BLaER1 (cell line): ENCODE data around the gene SH3GL2.

Source experiments
- H3K27ac ChIP-seq: shearing (Covaris generic); formaldehyde crosslinking; 2 replicates; pipeline ENCODE4 v1.8.1; 2022
- H3K27me3 ChIP-seq: shearing (Covaris generic); formaldehyde crosslinking; 2 replicates; pipeline ENCODE4 v1.8.1; 2022
- H3K36me3 ChIP-seq: shearing (Covaris generic); formaldehyde crosslinking; 2 replicates; pipeline ENCODE4 v1.8.1; 2022
- H3K4me1 ChIP-seq: shearing (Covaris generic); formaldehyde crosslinking; 2 replicates; pipeline ENCODE4 v1.8.1; 2022
- H3K4me2 ChIP-seq: shearing (Covaris generic); formaldehyde crosslinking; 2 replicates; pipeline ENCODE4 v1.8.1; 2022
- H3K4me3 ChIP-seq: shearing (Covaris generic); formaldehyde crosslinking; 2 replicates; pipeline ENCODE4 v1.8.1; 2022
- H3K9ac ChIP-seq: shearing (Covaris generic); formaldehyde crosslinking; 2 replicates; pipeline ENCODE4 v1.8.1; 2022
- H3K9me3 ChIP-seq: shearing (Covaris generic); formaldehyde crosslinking; 2 replicates; pipeline ENCODE4 v1.8.1; 2022
- H4K20me1 ChIP-seq: shearing (Covaris generic); formaldehyde crosslinking; 2 replicates; pipeline ENCODE4 v1.8.1; 2022
- Cebpa-rat ChIP-seq: shearing (Covaris generic); IDR thresholded peaks from 2 replicates; pipeline ENCODE4 v1.8.1; 2022

The SH3GL2 gene

GRCh38 chr9:17734674-17735073 lies 155.8 kb downstream of the SH3GL2 start:
- H3K4me3 ChIP-seq, result no peak overlapping the region
- H4K20me1 ChIP-seq, result no peaks in the 10 kb centered on the region
- no peaks in the 10 kb centered on the region for H3K36me3 ChIP-seq
- H3K27ac ChIP-seq, result no peak overlapping the region
- no peak overlapping the region for H3K9ac ChIP-seq
- H3K4me2 ChIP-seq, result no peak overlapping the region
- H3K4me1 ChIP-seq, result no peaks in the 10 kb centered on the region
- H3K27me3 ChIP-seq, result no peaks in the 10 kb centered on the region
- no peak for TF ChIP-seq Cebpa-rat
- no peaks in the 10 kb centered on the region for H3K9me3 ChIP-seq

DNA sequence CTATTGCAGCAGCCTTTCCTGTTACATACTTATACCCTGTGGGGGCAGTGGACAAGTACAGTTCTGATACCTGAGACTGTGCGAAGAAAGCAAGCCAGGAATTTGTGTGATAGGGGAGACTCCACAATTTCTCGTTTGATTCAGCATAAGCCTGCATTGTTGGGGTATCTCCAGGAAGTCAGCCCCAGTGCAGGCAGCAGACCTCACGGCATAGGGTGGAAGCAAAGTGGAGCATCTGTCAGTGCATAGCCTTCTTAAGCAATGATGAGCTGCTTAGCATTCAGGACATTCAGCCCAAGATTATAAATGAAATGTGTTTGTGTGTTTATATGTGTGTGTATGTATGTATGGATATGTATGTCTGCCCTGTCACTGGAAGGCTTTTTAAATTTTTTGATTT lies 157.0 kb downstream of the SH3GL2 start:
- Histone ChIP-seq H3K9me3 (no peaks in the 10 kb centered on the region), H3K27ac (no peak overlapping the region), H3K4me2 (no peak overlapping the region), H3K4me3 (no peak overlapping the region), H3K4me1 (no peaks in the 10 kb centered on the region), H3K36me3 (no peaks in the 10 kb centered on the region), H3K27me3 (no peaks in the 10 kb centered on the region), H4K20me1 (no peaks in the 10 kb centered on the region), H3K9ac (no peak overlapping the region)
- TF ChIP-seq Cebpa-rat, result no peak

GRCh38 chr9:17739022-17739421 lies 160.2 kb downstream of the SH3GL2 start:
- no peaks in the 10 kb centered on the region for H3K4me1 ChIP-seq
- H3K9me3 ChIP-seq, result no peaks in the 10 kb centered on the region
- H3K4me3 ChIP-seq, result no peak overlapping the region
- H3K9ac ChIP-seq, result no peak overlapping the region
- H3K4me2 ChIP-seq, result no peak overlapping the region
- no peak overlapping the region for H3K27ac ChIP-seq
- no peak for TF ChIP-seq Cebpa-rat
- no peaks in the 10 kb centered on the region for H3K36me3 ChIP-seq
- no peaks in the 10 kb centered on the region for H3K27me3 ChIP-seq
- H4K20me1 ChIP-seq, result no peaks in the 10 kb centered on the region

GRCh38 chr9:17739736-17740135 lies 160.9 kb downstream of the SH3GL2 start:
- no peak overlapping the region for H3K27ac ChIP-seq
- no peaks in the 10 kb centered on the region for H4K20me1 ChIP-seq
- no peaks in the 10 kb centered on the region for H3K9me3 ChIP-seq
- H3K4me1 ChIP-seq, result no peaks in the 10 kb centered on the region
- no peak overlapping the region for H3K9ac ChIP-seq
- no peaks in the 10 kb centered on the region for H3K36me3 ChIP-seq
- no peak overlapping the region for H3K4me3 ChIP-seq
- no peak overlapping the region for H3K4me2 ChIP-seq
- no peaks in the 10 kb centered on the region for H3K27me3 ChIP-seq
- no peak for TF ChIP-seq Cebpa-rat

- Histone ChIP-seq H3K4me1 (no peaks in the 10 kb centered on the region), H3K36me3 (no peaks in the 10 kb centered on the region), H4K20me1 (no peaks in the 10 kb centered on the region), H3K27me3 (no peaks in the 10 kb centered on the region), H3K4me3 (no peak overlapping the region), H3K9me3 (no peaks in the 10 kb centered on the region), H3K9ac (no peak overlapping the region), H3K27ac (no peak overlapping the region), H3K4me2 (no peak overlapping the region)
- TF ChIP-seq Cebpa-rat, result no peak
Measured at GRCh38 chr9:17742067-17742466, 163.2 kb downstream of the SH3GL2 start.

DNA sequence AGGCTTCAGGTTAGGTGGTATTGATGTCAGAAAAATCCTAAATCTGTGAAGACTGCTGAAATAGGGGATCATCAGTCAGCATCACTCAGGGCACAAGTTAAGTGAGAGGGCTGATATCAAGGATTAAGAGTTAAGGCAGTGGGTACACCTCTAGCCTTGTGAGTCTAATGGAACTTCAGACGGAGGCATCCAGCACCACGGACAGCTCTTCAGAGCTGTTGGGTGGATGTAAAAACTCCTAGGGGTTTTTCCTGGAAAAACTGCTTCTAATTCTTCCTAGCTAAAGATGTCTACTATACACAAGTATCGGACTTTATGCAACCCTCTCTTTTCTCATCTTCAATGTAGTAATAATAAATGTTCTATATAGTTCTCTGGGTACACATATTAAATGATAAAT lies 165.9 kb downstream of the SH3GL2 start:
- no peak overlapping the region for H3K9ac ChIP-seq
- H4K20me1 ChIP-seq, result no peaks in the 10 kb centered on the region
- no peak overlapping the region for H3K4me3 ChIP-seq
- H3K27me3 ChIP-seq, result no peaks in the 10 kb centered on the region
- H3K36me3 ChIP-seq, result no peaks in the 10 kb centered on the region
- H3K4me2 ChIP-seq, result no peak overlapping the region
- H3K27ac ChIP-seq, result no peak overlapping the region
- no peak for TF ChIP-seq Cebpa-rat
- no peaks in the 10 kb centered on the region for H3K4me1 ChIP-seq
- no peaks in the 10 kb centered on the region for H3K9me3 ChIP-seq

DNA sequence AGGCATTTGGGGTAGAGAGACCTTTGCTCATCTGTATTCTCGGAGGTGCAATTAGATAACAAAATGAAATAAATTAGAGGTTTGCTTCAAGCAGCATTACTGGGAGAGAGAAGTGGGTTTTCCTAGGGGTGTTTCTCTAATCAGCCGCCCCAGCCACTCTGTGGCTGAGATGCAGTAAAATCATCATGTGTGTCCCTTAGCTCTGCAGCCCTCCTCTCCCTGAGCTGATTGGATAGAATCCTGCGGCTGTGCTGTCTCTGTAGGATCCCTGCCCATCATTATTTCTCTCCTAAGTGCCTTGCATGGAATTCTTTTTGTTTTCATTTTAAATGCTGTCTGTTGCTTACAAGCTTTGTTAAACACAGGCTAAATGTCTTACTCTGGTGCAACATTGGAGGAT lies 171.4 kb downstream of the SH3GL2 start:
- Histone ChIP-seq H3K36me3 (no peaks in the 10 kb centered on the region), H3K27me3 (no peaks in the 10 kb centered on the region), H3K27ac (no peak overlapping the region), H3K4me1 (no peaks in the 10 kb centered on the region), H3K9me3 (0 out of 2 replicates have a peak, but pooled peaks cover 5% of the 10 kb centered on the region), H3K9ac (no peak overlapping the region), H3K4me3 (no peak overlapping the region), H4K20me1 (no peaks in the 10 kb centered on the region), H3K4me2 (no peak overlapping the region)
- no peak for TF ChIP-seq Cebpa-rat

DNA sequence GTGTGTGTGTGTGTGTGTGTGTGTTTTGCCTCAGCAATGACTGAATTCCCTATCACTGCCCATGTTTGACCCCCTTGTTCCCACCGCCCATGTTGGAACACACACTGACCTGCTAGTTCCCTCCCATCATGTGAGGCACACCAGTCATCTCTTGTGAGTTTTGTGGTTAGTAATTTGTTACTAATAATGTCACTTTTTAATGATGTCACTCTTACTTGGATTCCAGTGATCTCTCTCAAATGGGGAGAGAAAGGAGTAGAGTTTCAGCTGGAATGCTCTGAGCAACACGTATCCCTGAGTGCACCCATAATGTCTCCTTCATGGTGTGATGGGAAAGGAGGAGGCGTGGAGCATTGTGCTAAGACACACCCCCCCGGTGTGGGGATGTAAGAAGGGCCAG lies 172.6 kb downstream of the SH3GL2 start:
- Histone ChIP-seq H3K4me1 (no peaks in the 10 kb centered on the region), H3K4me3 (no peak overlapping the region), H3K9me3 (0 out of 2 replicates have a peak, but pooled peaks cover 5% of the 10 kb centered on the region), H3K27ac (no peak overlapping the region), H3K36me3 (no peaks in the 10 kb centered on the region), H3K27me3 (no peaks in the 10 kb centered on the region), H3K9ac (no peak overlapping the region), H4K20me1 (no peaks in the 10 kb centered on the region), H3K4me2 (no peak overlapping the region)
- TF ChIP-seq Cebpa-rat, result no peak

DNA sequence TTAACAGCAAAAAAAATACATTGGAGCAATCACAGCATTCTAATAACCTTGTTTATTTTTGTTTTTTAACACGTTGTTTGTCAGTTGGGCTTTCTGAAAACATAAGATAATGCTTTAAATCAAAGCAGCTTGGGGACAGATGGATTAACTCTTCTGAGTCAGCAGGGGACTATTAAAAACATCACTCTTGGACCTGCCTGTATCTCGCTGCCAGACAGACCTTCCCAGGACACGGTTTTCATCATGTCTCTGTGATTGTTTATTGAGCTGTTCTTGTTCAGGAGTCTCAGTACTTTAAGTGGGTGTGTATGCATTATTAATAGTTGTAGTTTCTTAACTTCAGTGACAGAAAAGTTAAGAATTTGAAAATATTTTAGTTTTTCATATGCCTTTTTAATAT lies 173.2 kb downstream of the SH3GL2 start:
- no peaks in the 10 kb centered on the region for H3K27me3 ChIP-seq
- 0 out of 2 replicates have a peak, but pooled peaks cover 5% of the 10 kb centered on the region for H3K9me3 ChIP-seq
- H4K20me1 ChIP-seq, result no peaks in the 10 kb centered on the region
- H3K36me3 ChIP-seq, result no peaks in the 10 kb centered on the region
- H3K4me3 ChIP-seq, result no peak overlapping the region
- no peak overlapping the region for H3K4me2 ChIP-seq
- no peak for TF ChIP-seq Cebpa-rat
- no peak overlapping the region for H3K27ac ChIP-seq
- no peak overlapping the region for H3K9ac ChIP-seq
- no peaks in the 10 kb centered on the region for H3K4me1 ChIP-seq

DNA sequence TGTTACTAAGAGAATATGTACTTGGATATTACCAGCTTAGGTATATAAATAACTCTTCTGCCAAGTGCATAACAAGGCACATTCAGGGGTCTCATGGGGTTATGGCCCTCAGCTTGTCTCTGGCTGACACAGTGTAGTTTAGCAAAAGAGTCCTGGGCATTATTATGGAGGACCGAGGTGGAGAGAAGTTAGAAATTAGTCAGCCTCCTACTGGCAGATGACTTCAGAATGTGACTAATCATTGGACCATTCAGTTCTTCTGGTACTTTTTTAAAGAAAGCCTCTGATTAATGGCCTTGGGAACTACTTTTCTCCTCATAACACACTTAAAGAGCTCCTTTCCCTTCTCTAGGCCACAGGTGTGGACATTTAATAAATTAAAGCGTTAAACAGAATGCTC lies 178.9 kb downstream of the SH3GL2 start:
- H3K4me2 ChIP-seq, result no peak overlapping the region
- H4K20me1 ChIP-seq, result no peaks in the 10 kb centered on the region
- H3K27me3 ChIP-seq, result no peaks in the 10 kb centered on the region
- no peak overlapping the region for H3K4me3 ChIP-seq
- 0 out of 2 replicates have a peak, but pooled peaks cover 5% of the 10 kb centered on the region for H3K9me3 ChIP-seq
- no peaks in the 10 kb centered on the region for H3K36me3 ChIP-seq
- no peak overlapping the region for H3K27ac ChIP-seq
- TF ChIP-seq Cebpa-rat, result no peak
- H3K4me1 ChIP-seq, result no peaks in the 10 kb centered on the region
- H3K9ac ChIP-seq, result no peak overlapping the region

GRCh38 chr9:17760250-17760649 lies 181.4 kb downstream of the SH3GL2 start:
- Histone ChIP-seq H3K4me1 (no peaks in the 10 kb centered on the region), H3K36me3 (no peaks in the 10 kb centered on the region), H3K27ac (no peak overlapping the region), H3K4me2 (no peak overlapping the region), H3K4me3 (no peak overlapping the region), H3K27me3 (no peaks in the 10 kb centered on the region), H4K20me1 (no peaks in the 10 kb centered on the region), H3K9ac (no peak overlapping the region), H3K9me3 (no peaks in the 10 kb centered on the region)
- no peak for TF ChIP-seq Cebpa-rat
